Stimulated activated CD8-positive, alpha-beta memory T cell treated with anti-CD3 and anti-CD28 coated beads, Interleukin-12 subunit alpha, Interleukin-12 subunit beta, amount 100 ng/mL, for 24 hours (primary cell): ENCODE data around the gene EME1.
"Not testable (repeated sequence)": the region's sequence is repeated elsewhere in the genome, so short reads cannot be mapped to it uniquely, and the experiment has no call there.

Experiments used
- DNase-seq: peaks from one replicate; pipeline ENCODE4 v3.0.0-alpha.2; 2020; ENCODE audit errors: extremely low read depth

The EME1 gene

GRCh38 chr17:50372758-50373556 lies at the start of gene EME1, which contains the start of gene MRPL27:
EME1 (plus strand) TSS chr17:50373229; CDS start chr17:50375209, 1,980 bp downstream.
MRPL27 (minus strand) TSS chr17:50373184; CDS start chr17:50373170, 14 bp downstream.
- DNase-seq: peak; percentile 55

GRCh38 chr17:50325906-50326305 lies 47.1 kb upstream of the EME1 start:
- DNase-seq: no peak

GRCh38 chr17:50326831-50327364 lies 46.1 kb upstream of the EME1 start:
- no peak for DNase-seq

GRCh38 chr17:50328363-50329325 lies 44.4 kb upstream of the EME1 start:
- DNase-seq: no peak

GRCh38 chr17:50329716-50330115 lies 43.3 kb upstream of the EME1 start:
- DNase-seq: no peak

GRCh38 chr17:50330151-50330775 lies 42.8 kb upstream of the EME1 start:
- DNase-seq: no peak

- no peak for DNase-seq
These were observed 41.8 kb upstream of the EME1 start for GRCh38 chr17:50331085-50331791.

GRCh38 chr17:50332196-50332595 lies 40.8 kb upstream of the EME1 start:
- DNase-seq: no peak

- DNase-seq: not testable (repeated sequence)
These were observed 39.6 kb upstream of the EME1 start for GRCh38 chr17:50333291-50334057.

- no peak for DNase-seq
These were observed 35.1 kb upstream of the EME1 start for GRCh38 chr17:50337956-50338355.

- DNase-seq: no peak
These were observed 34.4 kb upstream of the EME1 start for GRCh38 chr17:50338645-50339044.

GRCh38 chr17:50339381-50339780 lies 33.6 kb upstream of the EME1 start:
- DNase-seq: no peak

- no peak for DNase-seq
These were observed 28.2 kb upstream of the EME1 start for GRCh38 chr17:50344731-50345365.

- peak; percentile 76 for DNase-seq
These were observed 27.4 kb upstream of the EME1 start, which contains the start of gene XYLT2 for GRCh38 chr17:50345432-50346312. XYLT2 (plus strand) TSS chr17:50346126; CDS start chr17:50346141, 15 bp downstream.

- DNase-seq: peak; percentile 7
These were observed 26.5 kb upstream of the EME1 start for GRCh38 chr17:50346313-50347116.

GRCh38 chr17:50347117-50347893 lies 25.7 kb upstream of the EME1 start:
- DNase-seq: no peak

- no peak for DNase-seq
These were observed 25.1 kb upstream of the EME1 start for GRCh38 chr17:50347894-50348291.
